ENCODE measurements around the gene DAZAP1. TPM values are rescaled to one million over a fixed set of nuclear protein-coding genes. Genes with fewer than 3 reads are reported as not detected.

DAZAP1 gene
- 130 to 134 TPM (median 131 TPM) in 3 replicates for total RNA-seq

DNA sequence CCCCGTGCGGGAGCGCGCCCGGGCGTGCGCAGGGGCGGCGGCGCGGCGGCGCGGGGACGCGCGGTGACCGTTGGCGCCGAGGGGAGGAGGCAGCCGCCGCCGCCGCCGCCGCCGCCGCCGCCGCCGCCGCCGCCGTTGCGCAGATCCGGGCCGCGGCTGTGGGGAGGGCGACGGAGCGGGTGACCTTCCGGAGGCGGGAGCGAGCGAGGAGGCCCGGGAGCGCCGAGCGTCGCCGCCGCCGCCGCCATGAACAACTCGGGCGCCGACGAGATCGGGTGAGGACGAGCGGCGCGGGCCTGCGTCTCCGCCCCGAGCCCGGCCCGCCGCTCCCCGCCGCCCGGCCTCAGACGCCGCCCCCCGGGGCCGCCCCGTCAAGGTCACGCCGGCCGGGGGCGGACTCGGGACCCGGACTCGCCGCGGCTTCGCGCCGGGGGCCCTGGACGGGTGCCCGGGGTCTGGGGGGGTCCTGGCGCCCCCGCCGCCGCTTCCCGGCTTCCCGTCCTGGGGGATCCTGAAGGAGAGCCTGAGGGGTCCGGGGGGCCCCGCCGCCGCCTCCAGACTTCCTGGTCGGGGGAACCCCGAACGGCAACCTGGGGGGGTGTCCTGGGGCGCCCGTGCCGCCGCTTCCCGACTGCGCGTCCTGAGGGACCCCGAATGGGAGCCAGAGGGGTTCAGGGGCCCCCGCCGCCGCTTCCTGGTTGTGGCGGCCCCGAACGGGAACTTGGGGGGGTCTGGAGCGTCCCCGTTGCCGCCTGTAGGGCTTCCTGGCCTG, at the start of gene DAZAP1:
TSS of gene DAZAP1 (plus strand) at position 59 of the 772 bp plus-strand sequence. CDS start at position 247, 188 bp downstream.
- H3K36me3 Mint-ChIP-seq = no peaks in the 10 kb centered on the region
- H3K27ac Mint-ChIP-seq = peak within 1 kb of the TSS; percentile 91
- DNase-seq (ENCODE audit: low spot score in 2 of 2, unreplicated experiment in 2 of 2) = no peak
- no peak for TF ChIP-seq CTCF (IDR thresholded peaks at IDR 0.05; ENCODE audit: unreplicated experiment)
- H3K9me3 Mint-ChIP-seq = no peaks in the 10 kb centered on the region
- peak within 1 kb of the TSS; percentile 91 for H3K4me3 Mint-ChIP-seq
- H3K27me3 Mint-ChIP-seq (ENCODE audit: low read depth) = no peaks in the 10 kb centered on the region
- peaks cover 41% of the 10 kb centered on the region for H3K4me1 Mint-ChIP-seq

GRCh38 chr19:1360126-1360817, 47.1 kb upstream of the DAZAP1 start:
- H3K27me3 Mint-ChIP-seq (ENCODE audit: low read depth) = no peaks in the 10 kb centered on the region
- no peak for TF ChIP-seq CTCF (IDR thresholded peaks at IDR 0.05; ENCODE audit: unreplicated experiment)
- H3K4me3 Mint-ChIP-seq = no peak overlapping the region
- H3K4me1 Mint-ChIP-seq = peaks cover 38% of the 10 kb centered on the region
- DNase-seq (ENCODE audit: low spot score in 2 of 2, unreplicated experiment in 2 of 2) = no peak
- no peak overlapping the region for H3K27ac Mint-ChIP-seq
- H3K9me3 Mint-ChIP-seq = no peaks in the 10 kb centered on the region
- H3K36me3 Mint-ChIP-seq = peaks cover 34% of the 10 kb centered on the region

DNA sequence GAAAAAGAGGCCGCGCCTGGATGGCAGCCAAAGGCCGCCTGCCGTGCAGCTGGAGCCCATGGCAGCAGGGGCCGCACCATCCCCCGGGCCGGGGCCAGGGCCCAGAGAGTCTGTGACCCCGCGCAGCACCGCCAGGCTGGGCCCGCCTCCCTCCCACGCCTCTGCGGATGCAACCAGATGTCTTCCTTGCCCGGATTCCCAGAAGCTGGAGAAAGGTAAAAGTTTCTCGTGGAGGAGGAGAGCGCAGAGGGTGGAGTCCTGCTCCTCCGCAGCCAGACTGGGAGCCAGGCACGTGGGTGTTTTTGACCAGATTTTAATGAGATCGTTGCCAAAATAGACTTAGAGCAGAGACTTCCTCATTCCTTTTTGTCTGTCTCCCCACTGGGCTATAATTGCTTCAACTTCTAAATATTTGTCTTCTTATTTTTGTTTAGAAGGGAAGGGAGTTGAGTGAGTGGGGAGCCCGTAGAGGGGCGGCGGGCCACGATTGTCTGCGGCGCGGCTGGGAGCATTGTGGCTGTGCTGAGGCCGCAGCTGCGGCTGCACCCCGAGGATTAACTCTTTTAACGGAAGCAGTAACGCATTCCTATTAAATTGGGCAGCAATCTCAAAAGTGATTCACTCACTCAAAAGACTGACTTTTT, 46.4 kb upstream of the DAZAP1 start:
- DNase-seq (ENCODE audit: low spot score in 2 of 2, unreplicated experiment in 2 of 2) = no peak
- Mint-ChIP-seq H3K9me3 (no peaks in the 10 kb centered on the region), H3K36me3 (peaks cover 34% of the 10 kb centered on the region), H3K27ac (peak overlapping the region; percentile 71), H3K27me3 (ENCODE audit: low read depth) (no peaks in the 10 kb centered on the region), H3K4me1 (peaks cover 33% of the 10 kb centered on the region), H3K4me3 (peak overlapping the region; percentile 33)
- no peak for TF ChIP-seq CTCF (IDR thresholded peaks at IDR 0.05; ENCODE audit: unreplicated experiment)

DNA sequence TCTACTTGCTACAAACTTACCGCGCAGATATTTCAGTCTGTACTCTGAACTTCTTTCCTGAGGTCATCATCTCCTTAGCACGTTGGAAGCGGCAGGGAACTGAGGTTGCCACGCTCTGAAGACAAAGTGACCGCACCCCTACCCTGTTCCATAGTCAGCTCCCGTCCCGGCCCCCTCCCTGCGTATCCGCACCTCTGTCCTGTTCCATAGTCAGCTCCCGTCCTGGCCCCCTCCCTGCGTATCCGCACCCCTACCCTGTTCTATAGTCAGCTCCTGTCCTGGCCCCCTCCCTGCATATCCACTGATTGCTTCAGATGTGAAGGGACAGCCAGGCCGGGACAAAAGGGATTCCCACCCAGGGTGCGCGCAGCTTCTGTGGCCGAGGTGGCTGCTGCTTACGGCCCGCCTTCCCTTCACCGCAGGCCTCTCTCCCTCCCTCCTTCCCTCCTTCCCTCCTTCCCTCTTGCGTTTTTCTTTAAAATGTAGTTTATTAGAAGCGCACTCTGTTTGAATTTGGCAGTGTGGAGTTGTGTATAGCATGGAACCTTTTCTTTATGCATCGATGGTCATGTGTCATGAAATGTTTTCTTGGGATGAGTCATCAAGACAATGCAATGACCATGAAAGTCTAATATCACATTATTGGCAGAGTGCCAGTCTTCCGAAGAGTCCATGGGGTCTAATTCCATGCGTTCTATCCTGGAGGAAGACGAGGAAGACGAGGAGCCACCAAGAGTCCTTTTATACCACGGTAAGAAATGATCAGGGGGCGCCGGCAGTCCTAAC, 45.6 kb upstream of the DAZAP1 start:
- no peaks in the 10 kb centered on the region for H3K27me3 Mint-ChIP-seq (ENCODE audit: low read depth)
- no peak for DNase-seq (ENCODE audit: low spot score in 2 of 2, unreplicated experiment in 2 of 2)
- H3K9me3 Mint-ChIP-seq = no peaks in the 10 kb centered on the region
- TF ChIP-seq CTCF (IDR thresholded peaks at IDR 0.05; ENCODE audit: unreplicated experiment) = no peak
- peaks cover 24% of the 10 kb centered on the region for H3K4me1 Mint-ChIP-seq
- H3K4me3 Mint-ChIP-seq = no peak overlapping the region
- H3K27ac Mint-ChIP-seq = peak overlapping the region; percentile 71
- peaks cover 34% of the 10 kb centered on the region for H3K36me3 Mint-ChIP-seq
